Type B pancreatic cell (in vitro differentiated cells): ENCODE measurements around the gene SLC49A4. TPM values are rescaled to one million over a fixed set of nuclear protein-coding genes. Genes with fewer than 3 reads are reported as not detected.
A peak's percentile ranks its signal among the peaks of the same experiment; 100 is the strongest.

Source experiments
- DNase-seq: peaks from one replicate; pipeline ENCODE4 v3.0.0; 2021; ENCODE audit warnings: mixed read lengths; ENCODE audit not compliant: unreplicated experiment; ENCODE audit errors: extremely low spot score
- H3K27ac Mint-ChIP-seq: 2 replicates; pipeline ENCODE4 v1.8.0; 2021; ENCODE audit warnings: mild to moderate bottlenecking, mixed read lengths
- H3K27me3 Mint-ChIP-seq: 2 replicates; pipeline ENCODE4 v1.8.0; 2021; ENCODE audit warnings: mixed read lengths
- H3K36me3 Mint-ChIP-seq: 2 replicates; pipeline ENCODE4 v1.8.0; 2021; ENCODE audit warnings: mixed read lengths
- H3K4me1 Mint-ChIP-seq: one replicate; pipeline ENCODE4 v1.8.0; 2021; ENCODE audit warnings: mixed read lengths; ENCODE audit not compliant: unreplicated experiment
- H3K4me3 Mint-ChIP-seq: 2 replicates; pipeline ENCODE4 v1.8.0; 2021; ENCODE audit warnings: mild to moderate bottlenecking, mixed read lengths
- H3K9me3 Mint-ChIP-seq: 2 replicates; pipeline ENCODE4 v1.8.0; 2021; ENCODE audit warnings: mixed read lengths
- total RNA-seq: library from RNA; stranded (reverse); gene quantifications from 2 replicates; pipeline ENCODE4 v1.2.1, GENCODE V29; 2021; ENCODE audit warnings: low replicate concordance
- TF ChIP-seq, protein P1 (sequence below): fragments of 200-600 bp; sonication (generic); conservative IDR thresholded peaks from 2 replicates; pipeline ENCODE4 v1.5.0; 2021; ENCODE audit warnings: antibody characterized with exemption, mild to moderate bottlenecking

Gene SLC49A4
- total RNA-seq, 1 donor from 2014 or later = 19.4 TPM

DNA sequence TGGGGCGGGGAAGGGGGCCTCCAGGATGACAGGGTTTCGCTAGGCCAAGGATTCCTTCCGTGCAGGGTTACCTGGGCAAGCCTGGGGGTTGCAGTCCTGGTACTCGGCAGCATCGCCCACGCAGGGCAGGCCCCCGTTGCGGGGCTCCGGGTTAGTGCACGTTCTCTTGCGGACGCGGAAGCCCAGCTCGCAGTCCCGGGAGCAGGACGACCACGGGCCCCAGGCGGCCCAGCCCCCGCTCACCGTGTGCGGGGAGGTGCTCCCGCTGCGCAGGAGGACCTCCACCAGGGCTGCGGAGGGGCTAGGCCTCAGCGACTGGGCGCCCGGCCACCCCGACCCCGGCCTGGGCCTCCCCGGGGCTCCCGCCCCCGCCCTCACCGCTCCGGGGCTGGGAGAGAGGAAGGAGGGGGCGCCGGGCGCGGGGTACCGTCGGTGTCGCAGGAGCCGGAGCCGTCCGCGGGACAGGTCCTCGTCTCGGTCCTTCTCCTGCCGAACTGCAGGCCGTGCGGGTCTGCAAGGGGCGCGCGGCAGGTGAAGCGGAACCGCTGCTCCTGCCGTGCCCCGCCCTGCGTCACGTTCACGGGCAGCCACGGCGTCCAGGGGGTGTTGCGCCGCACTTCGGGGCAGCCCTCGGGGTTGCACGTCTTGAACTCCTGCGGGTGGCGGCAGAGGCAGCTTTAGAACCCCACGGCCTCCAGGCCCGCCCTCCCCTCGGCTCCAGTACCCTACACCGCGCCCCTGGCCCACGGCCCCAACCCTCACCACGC is 118.1 kb downstream of the SLC49A4 start:
- Mint-ChIP-seq H3K27ac (no peak overlapping the region), H3K36me3 (no peaks in the 10 kb centered on the region), H3K4me1 (no peaks in the 10 kb centered on the region), H3K4me3 (no peak overlapping the region), H3K27me3 (peaks cover 18% of the 10 kb centered on the region), H3K9me3 (no peaks in the 10 kb centered on the region)
- TF ChIP-seq, protein P1, sequence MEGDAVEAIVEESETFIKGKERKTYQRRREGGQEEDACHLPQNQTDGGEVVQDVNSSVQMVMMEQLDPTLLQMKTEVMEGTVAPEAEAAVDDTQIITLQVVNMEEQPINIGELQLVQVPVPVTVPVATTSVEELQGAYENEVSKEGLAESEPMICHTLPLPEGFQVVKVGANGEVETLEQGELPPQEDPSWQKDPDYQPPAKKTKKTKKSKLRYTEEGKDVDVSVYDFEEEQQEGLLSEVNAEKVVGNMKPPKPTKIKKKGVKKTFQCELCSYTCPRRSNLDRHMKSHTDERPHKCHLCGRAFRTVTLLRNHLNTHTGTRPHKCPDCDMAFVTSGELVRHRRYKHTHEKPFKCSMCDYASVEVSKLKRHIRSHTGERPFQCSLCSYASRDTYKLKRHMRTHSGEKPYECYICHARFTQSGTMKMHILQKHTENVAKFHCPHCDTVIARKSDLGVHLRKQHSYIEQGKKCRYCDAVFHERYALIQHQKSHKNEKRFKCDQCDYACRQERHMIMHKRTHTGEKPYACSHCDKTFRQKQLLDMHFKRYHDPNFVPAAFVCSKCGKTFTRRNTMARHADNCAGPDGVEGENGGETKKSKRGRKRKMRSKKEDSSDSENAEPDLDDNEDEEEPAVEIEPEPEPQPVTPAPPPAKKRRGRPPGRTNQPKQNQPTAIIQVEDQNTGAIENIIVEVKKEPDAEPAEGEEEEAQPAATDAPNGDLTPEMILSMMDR = no peak
- DNase-seq = peak; percentile 68

- Mint-ChIP-seq H3K27ac (no peak overlapping the region), H3K27me3 (peaks cover 18% of the 10 kb centered on the region), H3K4me1 (no peaks in the 10 kb centered on the region), H3K36me3 (no peaks in the 10 kb centered on the region), H3K9me3 (no peaks in the 10 kb centered on the region), H3K4me3 (no peak overlapping the region)
- no peak for DNase-seq
- TF ChIP-seq, protein P1 = no peak
Observed at GRCh38 chr3:122913539-122914100, 118.8 kb downstream of the SLC49A4 start.

DNA sequence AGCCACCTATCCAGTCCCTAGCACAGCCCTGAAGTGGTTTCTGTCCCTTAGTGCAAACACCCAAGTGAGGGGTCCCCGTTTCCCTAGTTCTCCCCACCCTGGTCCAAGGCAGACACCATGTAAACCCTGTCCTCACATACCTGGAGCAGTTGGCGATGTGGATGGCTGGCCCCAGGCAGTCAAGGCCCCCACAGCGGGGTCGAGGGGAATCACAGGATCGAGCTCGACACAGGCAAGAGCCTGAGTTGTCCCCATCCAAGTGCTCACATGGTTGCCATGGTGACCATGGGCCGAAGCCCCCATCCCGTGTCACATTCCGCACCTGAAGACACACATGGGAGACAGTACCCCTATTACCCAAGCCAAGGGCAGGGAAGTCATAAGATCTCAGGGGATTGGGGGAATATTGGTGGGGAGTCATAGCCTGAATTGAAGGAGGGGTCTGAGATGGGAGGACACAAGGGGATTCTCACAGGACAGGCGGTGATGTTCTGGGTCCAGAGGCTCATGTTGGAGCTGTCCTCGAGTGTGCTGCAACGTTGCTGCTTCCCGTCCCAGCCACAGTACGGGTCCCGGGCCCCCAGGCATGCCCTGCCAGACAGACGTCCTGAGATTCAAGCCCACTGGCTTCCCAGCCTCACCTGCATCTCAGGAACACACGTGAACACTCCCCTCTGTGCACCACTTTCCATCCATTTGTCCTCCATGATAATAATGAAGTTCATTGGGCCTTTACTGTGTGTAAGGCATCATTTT is 120.6 kb downstream of the SLC49A4 start:
- H3K4me3 Mint-ChIP-seq = no peak overlapping the region
- no peak overlapping the region for H3K27ac Mint-ChIP-seq
- no peaks in the 10 kb centered on the region for H3K9me3 Mint-ChIP-seq
- no peak for DNase-seq
- H3K36me3 Mint-ChIP-seq = no peaks in the 10 kb centered on the region
- no peaks in the 10 kb centered on the region for H3K4me1 Mint-ChIP-seq
- TF ChIP-seq, protein P1 = no peak
- peaks cover 35% of the 10 kb centered on the region for H3K27me3 Mint-ChIP-seq

- Mint-ChIP-seq H3K36me3 (no peaks in the 10 kb centered on the region), H3K4me3 (no peak overlapping the region), H3K27ac (no peak overlapping the region), H3K9me3 (no peaks in the 10 kb centered on the region), H3K27me3 (peaks cover 41% of the 10 kb centered on the region), H3K4me1 (no peaks in the 10 kb centered on the region)
- TF ChIP-seq, protein P1 = no peak
- DNase-seq = no peak
Observed at GRCh38 chr3:122916084-122916483, 121.2 kb downstream of the SLC49A4 start.

- Mint-ChIP-seq H3K36me3 (no peaks in the 10 kb centered on the region), H3K4me3 (no peak overlapping the region), H3K4me1 (no peaks in the 10 kb centered on the region), H3K27ac (no peak overlapping the region), H3K27me3 (peaks cover 46% of the 10 kb centered on the region), H3K9me3 (no peaks in the 10 kb centered on the region)
- TF ChIP-seq, protein P1 = no peak
- no peak for DNase-seq
Observed at GRCh38 chr3:122916580-122916979, 121.7 kb downstream of the SLC49A4 start.
